Thymus (tissue), 11 donors: ENCODE results near the gene ADD1. TPM values are rescaled to one million over a fixed set of nuclear protein-coding genes. Genes with fewer than 3 reads are reported as not detected.

Experiments used
- DNase-seq, 9 donors: peaks; one replicate each; pipeline ENCODE4 v3.0.0-alpha.2; 2013; ENCODE audit warnings: low spot score in 9 of 9, low read depth in 6 of 9, missing footprints in 1 of 9
- H3K27ac ChIP-seq, 2 donors: one replicate each; pipeline ENCODE4 v1.5.1; 2013; ENCODE audit warnings: control low read depth in 1 of 2, low read depth in 1 of 2, low read length in 1 of 2, mild to moderate bottlenecking in 1 of 2, moderate library complexity in 1 of 2
- H3K27me3 ChIP-seq, 2 donors: one replicate each; pipeline ENCODE4 v1.5.1; 2013; ENCODE audit warnings: low read length in 1 of 2; ENCODE audit not compliant: control insufficient read depth in 2 of 2, insufficient read depth in 1 of 2
- H3K36me3 ChIP-seq, 2 donors: one replicate each; pipeline ENCODE4 v1.5.1; 2013; ENCODE audit warnings: low read length in 1 of 2, mild to moderate bottlenecking in 1 of 2, moderate library complexity in 1 of 2; ENCODE audit not compliant: control insufficient read depth in 2 of 2, insufficient read depth in 2 of 2
- H3K4me1 ChIP-seq, 2 donors: one replicate each; pipeline ENCODE4 v1.5.1; 2013; ENCODE audit warnings: low read length in 2 of 2; ENCODE audit not compliant: control insufficient read depth in 2 of 2, insufficient read depth in 2 of 2
- H3K4me3 ChIP-seq, 2 donors: one replicate each; pipeline ENCODE4 v1.5.1; 2013; ENCODE audit warnings: low read length in 2 of 2, control low read depth in 1 of 2, mild to moderate bottlenecking in 1 of 2
- H3K9me3 ChIP-seq, 2 donors: one replicate each; pipeline ENCODE4 v1.5.1; 2013; ENCODE audit warnings: low read length in 1 of 2, mild to moderate bottlenecking in 1 of 2; ENCODE audit not compliant: control insufficient read depth in 2 of 2, insufficient read depth in 1 of 2
- WGBS: extraction: QIAGEN DNeasy Blood & Tissue Kit; methylation state at CpG from one replicate; pipeline ENCODE4 v1.1.7; 2013; 5-methylcytosine and 5-hydroxymethylcytosine counted together
- polyA plus RNA-seq: library from polyadenylated mRNA; stranded (reverse); fragments of 200-250 nt; gene quantifications from one replicate; pipeline ENCODE4 v1.2.3, GENCODE V29; 2013
- total RNA-seq: library from RNA; stranded (reverse); fragments of 120-200 nt; gene quantifications from one replicate; pipeline ENCODE4 v1.2.4, GENCODE V29; 2013
- donor health status: healthy.

ADD1 gene
- total and polyA plus RNA-seq, 2 donors = 103 to 247 TPM

- no peak overlapping the region for H3K4me3 ChIP-seq
- WGBS = 94% methylated on average over 5 of the region's 5 CpGs
Observed at GRCh38 chr4:2819244-2820215, 24.1 kb upstream of the ADD1 start.

GRCh38 chr4:2820216-2820982 is 23.2 kb upstream of the ADD1 start:
- peaks cover 14 to 22% of the 10 kb centered on the region in 2 donors for H3K4me1 ChIP-seq
- H3K27me3 ChIP-seq = peaks cover 0 to 15% of the 10 kb centered on the region in 2 donors
- 93% methylated on average over 13 of the region's 13 CpGs for WGBS
- no peak overlapping the region for H3K4me3 ChIP-seq
- no peak for DNase-seq
- H3K27ac ChIP-seq = no peak overlapping the region
- no peaks in the 10 kb centered on the region for H3K9me3 ChIP-seq
- H3K36me3 ChIP-seq = peaks cover 29 to 32% of the 10 kb centered on the region in 2 donors

More at GRCh38 chr4:2819244-2820215, 24.1 kb upstream of the ADD1 start:
- no peak for DNase-seq
- no peaks in the 10 kb centered on the region for H3K9me3 ChIP-seq
- H3K36me3 ChIP-seq = peaks cover 23 to 26% of the 10 kb centered on the region in 2 donors
- H3K27ac ChIP-seq = no peak overlapping the region
- H3K27me3 ChIP-seq = peaks cover 0 to 15% of the 10 kb centered on the region in 2 donors
- peaks cover 14 to 31% of the 10 kb centered on the region in 2 donors for H3K4me1 ChIP-seq

- 97% methylated on average over 23 of the region's 23 CpGs for WGBS
- H3K27ac ChIP-seq = no peak overlapping the region
- peaks cover 0 to 8% of the 10 kb centered on the region in 2 donors for H3K27me3 ChIP-seq
- H3K9me3 ChIP-seq = no peaks in the 10 kb centered on the region
- peaks cover 8 to 9% of the 10 kb centered on the region in 2 donors for H3K4me1 ChIP-seq
- peaks cover 39 to 41% of the 10 kb centered on the region in 2 donors for H3K36me3 ChIP-seq
- no peak for DNase-seq
- no peak overlapping the region for H3K4me3 ChIP-seq
Observed at GRCh38 chr4:2822461-2823300, 21.0 kb upstream of the ADD1 start.

DNA sequence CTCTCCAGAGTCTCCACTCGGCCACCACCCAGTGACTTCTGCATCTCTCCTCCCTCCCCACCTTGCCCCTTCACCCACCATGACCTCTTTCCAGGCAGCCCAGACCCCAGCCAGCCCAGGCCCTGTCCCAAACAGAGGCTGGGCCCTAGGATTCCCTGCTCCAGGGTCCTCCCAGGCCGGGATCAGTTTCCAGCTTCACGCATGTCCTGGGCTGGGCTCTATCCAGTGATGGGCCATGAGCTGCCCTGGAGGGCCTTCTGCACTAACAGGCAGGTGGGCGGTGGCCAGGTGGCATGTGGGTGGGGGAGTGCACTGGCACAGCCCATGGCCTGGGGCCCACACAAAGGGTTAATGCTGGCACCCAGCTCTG is 20.4 kb upstream of the ADD1 start:
- peaks cover 0 to 6% of the 10 kb centered on the region in 2 donors for H3K27me3 ChIP-seq
- H3K27ac ChIP-seq = no peak overlapping the region
- H3K4me3 ChIP-seq = no peak overlapping the region
- DNase-seq = no peak
- H3K36me3 ChIP-seq = peaks cover 39 to 45% of the 10 kb centered on the region in 2 donors
- peaks cover 5 to 8% of the 10 kb centered on the region in 2 donors for H3K4me1 ChIP-seq
- no peaks in the 10 kb centered on the region for H3K9me3 ChIP-seq
- WGBS = 98% methylated on average over 4 of the region's 4 CpGs

- Histone ChIP-seq H3K27ac (no peak overlapping the region), H3K4me3 (no peak overlapping the region), H3K9me3 (no peaks in the 10 kb centered on the region), H3K27me3 (peaks cover 0 to 2% of the 10 kb centered on the region in 2 donors), H3K4me1 (peaks cover 0 to 4% of the 10 kb centered on the region in 2 donors), H3K36me3 (peaks cover 39 to 50% of the 10 kb centered on the region in 2 donors)
- 97% methylated on average over 14 of the region's 14 CpGs for WGBS
- no peak for DNase-seq
Observed at GRCh38 chr4:2823671-2824328, 19.8 kb upstream of the ADD1 start.

- Histone ChIP-seq H3K4me1 (peaks cover 0 to 1% of the 10 kb centered on the region in 2 donors), H3K27me3 (no peaks in the 10 kb centered on the region), H3K9me3 (no peaks in the 10 kb centered on the region), H3K36me3 (peaks cover 39 to 51% of the 10 kb centered on the region in 2 donors), H3K27ac (no peak overlapping the region), H3K4me3 (no peak overlapping the region)
- 96% methylated on average over 24 of the region's 24 CpGs for WGBS
- DNase-seq = no peak
Observed at GRCh38 chr4:2824329-2824835, 19.3 kb upstream of the ADD1 start.

DNA sequence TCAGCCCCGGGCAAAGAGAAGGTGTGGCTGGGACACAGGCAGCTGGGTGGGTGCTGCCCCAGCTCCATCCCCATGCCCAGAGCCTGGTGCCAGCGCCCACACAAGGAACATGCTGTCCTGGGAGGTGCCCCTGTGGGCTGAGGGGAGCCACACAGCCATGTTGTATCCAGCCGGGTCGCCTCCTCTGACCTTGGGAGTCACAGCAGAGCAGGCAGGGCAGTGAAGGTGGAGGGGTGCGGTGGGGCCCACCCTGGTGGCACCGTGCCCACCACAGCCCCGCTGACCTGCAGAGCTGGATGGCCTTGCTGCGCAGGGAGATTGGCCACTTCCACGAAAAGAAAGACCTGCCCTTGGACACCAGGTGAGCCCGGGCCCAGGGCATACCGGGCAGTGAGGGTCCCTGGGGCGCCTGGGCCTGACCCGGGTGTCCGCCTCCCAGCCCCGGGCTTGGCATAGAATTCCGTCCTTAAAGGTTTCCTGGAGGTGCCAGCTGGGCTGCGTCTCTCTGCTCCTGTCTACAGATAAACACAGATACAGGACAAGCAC is 18.7 kb upstream of the ADD1 start:
- Histone ChIP-seq H3K36me3 (peaks cover 39 to 54% of the 10 kb centered on the region in 2 donors), H3K27ac (no peak overlapping the region), H3K9me3 (no peaks in the 10 kb centered on the region), H3K4me1 (no peaks in the 10 kb centered on the region), H3K27me3 (no peaks in the 10 kb centered on the region), H3K4me3 (no peak overlapping the region)
- WGBS = 96% methylated on average over 17 of the region's 17 CpGs
- no peak for DNase-seq

DNA sequence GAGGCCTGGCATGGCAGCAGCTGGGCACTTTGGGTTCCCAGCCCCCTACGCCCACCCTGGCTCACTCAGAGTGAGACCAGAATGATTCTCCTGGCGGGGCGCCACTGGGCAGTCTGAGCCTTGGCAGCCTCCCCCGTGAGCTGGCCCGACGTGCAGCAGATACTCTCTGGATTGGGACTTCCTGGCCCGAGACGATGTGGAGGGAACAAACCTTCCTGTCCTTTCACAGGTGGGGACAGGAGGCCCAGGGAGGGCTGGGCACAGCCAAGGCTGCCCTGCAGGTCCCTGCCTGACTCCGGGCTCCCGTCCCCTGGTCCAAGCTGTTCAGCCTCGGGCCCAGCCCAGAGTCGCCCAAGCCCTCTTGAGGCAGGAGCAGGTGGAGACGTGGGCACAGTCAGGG is 17.9 kb upstream of the ADD1 start:
- no peaks in the 10 kb centered on the region for H3K27me3 ChIP-seq
- no peak overlapping the region for H3K27ac ChIP-seq
- DNase-seq = no peak
- WGBS = 96% methylated on average over 13 of the region's 13 CpGs
- no peak overlapping the region for H3K4me3 ChIP-seq
- no peaks in the 10 kb centered on the region for H3K4me1 ChIP-seq
- H3K9me3 ChIP-seq = no peaks in the 10 kb centered on the region
- peaks cover 36 to 59% of the 10 kb centered on the region in 2 donors for H3K36me3 ChIP-seq
